ENCODE results near the gene OVCH2. TPM values are rescaled to one million over a fixed set of nuclear protein-coding genes. Genes with fewer than 3 reads are reported as not detected.
A peak's percentile ranks its signal among the peaks of the same experiment; 100 is the strongest.

OVCH2 gene
- total and polyA plus RNA-seq, 2 experiments from 2014 or later, result 0.42 to 1.3 TPM

DNA sequence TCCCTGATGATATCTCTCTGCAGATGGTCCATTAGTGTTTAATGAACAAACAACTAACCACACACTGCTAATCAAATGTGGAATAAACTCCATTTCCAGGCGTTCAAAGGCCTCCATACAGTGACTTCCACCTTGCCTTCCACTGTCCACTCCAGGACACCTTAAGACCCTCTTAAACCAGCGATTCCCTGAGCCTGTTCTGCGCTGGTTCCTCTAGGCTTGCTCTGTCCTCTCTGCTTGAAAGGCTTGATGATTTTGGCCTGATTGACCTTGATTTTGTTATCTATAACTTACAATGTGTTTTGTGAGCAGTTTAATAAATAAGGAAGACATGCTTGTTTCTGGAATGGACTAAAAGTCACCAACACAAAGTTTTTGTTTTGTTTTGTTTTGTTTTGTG, 12.0 kb downstream of the OVCH2 start:
- no peak for DNase-seq (ENCODE audit: low spot score)
- H3K27ac Mint-ChIP-seq, result no peak overlapping the region
- no peak for ATAC-seq
- H3F3A ChIP-seq (replicated peaks; ENCODE audit: low read depth), result no peaks in the 10 kb centered on the region
- no peak overlapping the region for H3K4me2 ChIP-seq
- no peak for TF ChIP-seq JUNB (IDR thresholded peaks at IDR 0.05; ENCODE audit: unreplicated experiment)
- TF ChIP-seq EZH2phosphoT487 (IDR thresholded peaks at IDR 0.05; ENCODE audit: unreplicated experiment), result no peak
- no peak for TF ChIP-seq CREB1 (CRISPR knock-in tag; IDR thresholded peaks at IDR 0.05; ENCODE audit: low read depth)
- TF ChIP-seq, protein P1, sequence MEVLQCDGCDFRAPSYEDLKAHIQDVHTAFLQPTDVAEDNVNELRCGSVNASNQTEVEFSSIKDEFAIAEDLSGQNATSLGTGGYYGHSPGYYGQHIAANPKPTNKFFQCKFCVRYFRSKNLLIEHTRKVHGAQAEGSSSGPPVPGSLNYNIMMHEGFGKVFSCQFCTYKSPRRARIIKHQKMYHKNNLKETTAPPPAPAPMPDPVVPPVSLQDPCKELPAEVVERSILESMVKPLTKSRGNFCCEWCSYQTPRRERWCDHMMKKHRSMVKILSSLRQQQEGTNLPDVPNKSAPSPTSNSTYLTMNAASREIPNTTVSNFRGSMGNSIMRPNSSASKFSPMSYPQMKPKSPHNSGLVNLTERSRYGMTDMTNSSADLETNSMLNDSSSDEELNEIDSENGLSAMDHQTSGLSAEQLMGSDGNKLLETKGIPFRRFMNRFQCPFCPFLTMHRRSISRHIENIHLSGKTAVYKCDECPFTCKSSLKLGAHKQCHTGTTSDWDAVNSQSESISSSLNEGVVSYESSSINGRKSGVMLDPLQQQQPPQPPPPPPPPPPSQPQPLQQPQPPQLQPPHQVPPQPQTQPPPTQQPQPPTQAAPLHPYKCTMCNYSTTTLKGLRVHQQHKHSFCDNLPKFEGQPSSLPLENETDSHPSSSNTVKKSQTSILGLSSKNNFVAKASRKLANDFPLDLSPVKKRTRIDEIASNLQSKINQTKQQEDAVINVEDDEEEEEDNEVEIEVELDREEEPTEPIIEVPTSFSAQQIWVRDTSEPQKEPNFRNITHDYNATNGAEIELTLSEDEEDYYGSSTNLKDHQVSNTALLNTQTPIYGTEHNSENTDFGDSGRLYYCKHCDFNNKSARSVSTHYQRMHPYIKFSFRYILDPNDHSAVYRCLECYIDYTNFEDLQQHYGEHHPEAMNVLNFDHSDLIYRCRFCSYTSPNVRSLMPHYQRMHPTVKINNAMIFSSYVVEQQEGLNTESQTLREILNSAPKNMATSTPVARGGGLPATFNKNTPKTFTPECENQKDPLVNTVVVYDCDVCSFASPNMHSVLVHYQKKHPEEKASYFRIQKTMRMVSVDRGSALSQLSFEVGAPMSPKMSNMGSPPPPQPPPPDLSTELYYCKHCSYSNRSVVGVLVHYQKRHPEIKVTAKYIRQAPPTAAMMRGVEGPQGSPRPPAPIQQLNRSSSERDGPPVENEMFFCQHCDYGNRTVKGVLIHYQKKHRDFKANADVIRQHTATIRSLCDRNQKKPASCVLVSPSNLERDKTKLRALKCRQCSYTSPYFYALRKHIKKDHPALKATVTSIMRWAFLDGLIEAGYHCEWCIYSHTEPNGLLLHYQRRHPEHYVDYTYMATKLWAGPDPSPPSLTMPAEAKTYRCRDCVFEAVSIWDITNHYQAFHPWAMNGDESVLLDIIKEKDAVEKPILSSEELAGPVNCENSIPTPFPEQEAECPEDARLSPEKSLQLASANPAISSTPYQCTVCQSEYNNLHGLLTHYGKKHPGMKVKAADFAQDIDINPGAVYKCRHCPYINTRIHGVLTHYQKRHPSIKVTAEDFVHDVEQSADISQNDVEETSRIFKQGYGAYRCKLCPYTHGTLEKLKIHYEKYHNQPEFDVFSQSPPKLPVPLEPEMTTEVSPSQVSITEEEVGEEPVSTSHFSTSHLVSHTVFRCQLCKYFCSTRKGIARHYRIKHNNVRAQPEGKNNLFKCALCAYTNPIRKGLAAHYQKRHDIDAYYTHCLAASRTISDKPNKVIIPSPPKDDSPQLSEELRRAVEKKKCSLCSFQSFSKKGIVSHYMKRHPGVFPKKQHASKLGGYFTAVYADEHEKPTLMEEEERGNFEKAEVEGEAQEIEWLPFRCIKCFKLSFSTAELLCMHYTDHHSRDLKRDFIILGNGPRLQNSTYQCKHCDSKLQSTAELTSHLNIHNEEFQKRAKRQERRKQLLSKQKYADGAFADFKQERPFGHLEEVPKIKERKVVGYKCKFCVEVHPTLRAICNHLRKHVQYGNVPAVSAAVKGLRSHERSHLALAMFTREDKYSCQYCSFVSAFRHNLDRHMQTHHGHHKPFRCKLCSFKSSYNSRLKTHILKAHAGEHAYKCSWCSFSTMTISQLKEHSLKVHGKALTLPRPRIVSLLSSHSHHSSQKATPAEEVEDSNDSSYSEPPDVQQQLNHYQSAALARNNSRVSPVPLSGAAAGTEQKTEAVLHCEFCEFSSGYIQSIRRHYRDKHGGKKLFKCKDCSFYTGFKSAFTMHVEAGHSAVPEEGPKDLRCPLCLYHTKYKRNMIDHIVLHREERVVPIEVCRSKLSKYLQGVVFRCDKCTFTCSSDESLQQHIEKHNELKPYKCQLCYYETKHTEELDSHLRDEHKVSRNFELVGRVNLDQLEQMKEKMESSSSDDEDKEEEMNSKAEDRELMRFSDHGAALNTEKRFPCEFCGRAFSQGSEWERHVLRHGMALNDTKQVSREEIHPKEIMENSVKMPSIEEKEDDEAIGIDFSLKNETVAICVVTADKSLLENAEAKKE (CRISPR knock-in tag; IDR thresholded peaks at IDR 0.05), result no peak
- TF ChIP-seq POLR2AphosphoS5 (IDR thresholded peaks at IDR 0.05; ENCODE audit: low read depth), result no peak
- no peak for TF ChIP-seq STAT1 (IDR thresholded peaks at IDR 0.05; ENCODE audit: unreplicated experiment)
- no peak for TF ChIP-seq ZNF331 (CRISPR knock-in tag; IDR thresholded peaks at IDR 0.05; ENCODE audit: low read depth)
- TF ChIP-seq, protein P2, sequence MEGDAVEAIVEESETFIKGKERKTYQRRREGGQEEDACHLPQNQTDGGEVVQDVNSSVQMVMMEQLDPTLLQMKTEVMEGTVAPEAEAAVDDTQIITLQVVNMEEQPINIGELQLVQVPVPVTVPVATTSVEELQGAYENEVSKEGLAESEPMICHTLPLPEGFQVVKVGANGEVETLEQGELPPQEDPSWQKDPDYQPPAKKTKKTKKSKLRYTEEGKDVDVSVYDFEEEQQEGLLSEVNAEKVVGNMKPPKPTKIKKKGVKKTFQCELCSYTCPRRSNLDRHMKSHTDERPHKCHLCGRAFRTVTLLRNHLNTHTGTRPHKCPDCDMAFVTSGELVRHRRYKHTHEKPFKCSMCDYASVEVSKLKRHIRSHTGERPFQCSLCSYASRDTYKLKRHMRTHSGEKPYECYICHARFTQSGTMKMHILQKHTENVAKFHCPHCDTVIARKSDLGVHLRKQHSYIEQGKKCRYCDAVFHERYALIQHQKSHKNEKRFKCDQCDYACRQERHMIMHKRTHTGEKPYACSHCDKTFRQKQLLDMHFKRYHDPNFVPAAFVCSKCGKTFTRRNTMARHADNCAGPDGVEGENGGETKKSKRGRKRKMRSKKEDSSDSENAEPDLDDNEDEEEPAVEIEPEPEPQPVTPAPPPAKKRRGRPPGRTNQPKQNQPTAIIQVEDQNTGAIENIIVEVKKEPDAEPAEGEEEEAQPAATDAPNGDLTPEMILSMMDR (conservative IDR thresholded peaks at IDR 0.05; ENCODE audit: low read depth in 2 of 2), result no peak
- TF ChIP-seq NANOG (IDR thresholded peaks at IDR 0.05; ENCODE audit: borderline replicate concordance), result no peak
- TF ChIP-seq, protein P3, sequence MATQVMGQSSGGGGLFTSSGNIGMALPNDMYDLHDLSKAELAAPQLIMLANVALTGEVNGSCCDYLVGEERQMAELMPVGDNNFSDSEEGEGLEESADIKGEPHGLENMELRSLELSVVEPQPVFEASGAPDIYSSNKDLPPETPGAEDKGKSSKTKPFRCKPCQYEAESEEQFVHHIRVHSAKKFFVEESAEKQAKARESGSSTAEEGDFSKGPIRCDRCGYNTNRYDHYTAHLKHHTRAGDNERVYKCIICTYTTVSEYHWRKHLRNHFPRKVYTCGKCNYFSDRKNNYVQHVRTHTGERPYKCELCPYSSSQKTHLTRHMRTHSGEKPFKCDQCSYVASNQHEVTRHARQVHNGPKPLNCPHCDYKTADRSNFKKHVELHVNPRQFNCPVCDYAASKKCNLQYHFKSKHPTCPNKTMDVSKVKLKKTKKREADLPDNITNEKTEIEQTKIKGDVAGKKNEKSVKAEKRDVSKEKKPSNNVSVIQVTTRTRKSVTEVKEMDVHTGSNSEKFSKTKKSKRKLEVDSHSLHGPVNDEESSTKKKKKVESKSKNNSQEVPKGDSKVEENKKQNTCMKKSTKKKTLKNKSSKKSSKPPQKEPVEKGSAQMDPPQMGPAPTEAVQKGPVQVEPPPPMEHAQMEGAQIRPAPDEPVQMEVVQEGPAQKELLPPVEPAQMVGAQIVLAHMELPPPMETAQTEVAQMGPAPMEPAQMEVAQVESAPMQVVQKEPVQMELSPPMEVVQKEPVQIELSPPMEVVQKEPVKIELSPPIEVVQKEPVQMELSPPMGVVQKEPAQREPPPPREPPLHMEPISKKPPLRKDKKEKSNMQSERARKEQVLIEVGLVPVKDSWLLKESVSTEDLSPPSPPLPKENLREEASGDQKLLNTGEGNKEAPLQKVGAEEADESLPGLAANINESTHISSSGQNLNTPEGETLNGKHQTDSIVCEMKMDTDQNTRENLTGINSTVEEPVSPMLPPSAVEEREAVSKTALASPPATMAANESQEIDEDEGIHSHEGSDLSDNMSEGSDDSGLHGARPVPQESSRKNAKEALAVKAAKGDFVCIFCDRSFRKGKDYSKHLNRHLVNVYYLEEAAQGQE (IDR thresholded peaks at IDR 0.05; ENCODE audit: unreplicated experiment), result no peak
- no peak for TF ChIP-seq ZNF114 (CRISPR knock-in tag; IDR thresholded peaks at IDR 0.05)
- no peak for TF ChIP-seq EZH2 (IDR thresholded peaks at IDR 0.05; ENCODE audit: low read depth, unreplicated experiment)
- TF ChIP-seq, protein P4, sequence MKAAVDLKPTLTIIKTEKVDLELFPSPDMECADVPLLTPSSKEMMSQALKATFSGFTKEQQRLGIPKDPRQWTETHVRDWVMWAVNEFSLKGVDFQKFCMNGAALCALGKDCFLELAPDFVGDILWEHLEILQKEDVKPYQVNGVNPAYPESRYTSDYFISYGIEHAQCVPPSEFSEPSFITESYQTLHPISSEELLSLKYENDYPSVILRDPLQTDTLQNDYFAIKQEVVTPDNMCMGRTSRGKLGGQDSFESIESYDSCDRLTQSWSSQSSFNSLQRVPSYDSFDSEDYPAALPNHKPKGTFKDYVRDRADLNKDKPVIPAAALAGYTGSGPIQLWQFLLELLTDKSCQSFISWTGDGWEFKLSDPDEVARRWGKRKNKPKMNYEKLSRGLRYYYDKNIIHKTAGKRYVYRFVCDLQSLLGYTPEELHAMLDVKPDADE (IDR thresholded peaks at IDR 0.05), result no peak
- no peaks in the 10 kb centered on the region for H3K27me3 ChIP-seq (ENCODE audit: insufficient read depth)
- no peaks in the 10 kb centered on the region for H4K20me1 ChIP-seq (replicated peaks; ENCODE audit: insufficient read depth)
- no peak overlapping the region for H3K4me3 ChIP-seq
- peak overlapping the region; percentile 34; the same call in 1 of the 2 replicates for H2AFZ ChIP-seq
- H3K36me3 Mint-ChIP-seq (ENCODE audit: low read depth), result no peaks in the 10 kb centered on the region
- no peak overlapping the region for H3K27ac ChIP-seq (ENCODE audit: low read depth)
- H3K4me3 Mint-ChIP-seq, result no peak overlapping the region
- peaks cover 17% of the 10 kb centered on the region for H3K4me1 Mint-ChIP-seq
- H3K36me3 ChIP-seq (ENCODE audit: insufficient read depth), result no peaks in the 10 kb centered on the region
- no peaks in the 10 kb centered on the region for H3K79me2 ChIP-seq (replicated peaks; ENCODE audit: insufficient read depth)
- no peaks in the 10 kb centered on the region for H3K4me1 ChIP-seq (ENCODE audit: insufficient read depth)
- H3K9me3 Mint-ChIP-seq, result no peaks in the 10 kb centered on the region
- H3K27me3 Mint-ChIP-seq (ENCODE audit: insufficient read depth, low read depth, poor library complexity), result peaks cover 8% of the 10 kb centered on the region
- H3K9me2 ChIP-seq (ENCODE audit: insufficient read depth), result no peaks in the 10 kb centered on the region
